Activated T-cell treated with anti-CD3 and anti-CD28 coated beads, Interleukin-2, amount 50 U/mL, for 4 hours (primary cell): ENCODE results near the gene POPDC3. TPM values are rescaled to one million over a fixed set of nuclear protein-coding genes. Genes with fewer than 3 reads are reported as not detected.

Source experiments
- ATAC-seq, 2 donors: fragments of 200-7000 bp; cut with Tn5 transposase; one replicate each; pipeline ENCODE4 v1.10.0; 2021
- DNase-seq: peaks from one replicate; pipeline ENCODE4 v3.0.0-alpha.2; 2020
- H3K27me3 Mint-ChIP-seq: one replicate; pipeline ENCODE4 v1.8.0; 2021; ENCODE audit warnings: low read depth, mixed read lengths
- H3K36me3 Mint-ChIP-seq: one replicate; pipeline ENCODE4 v1.8.0; 2022; ENCODE audit warnings: mixed read lengths; ENCODE audit not compliant: insufficient read depth
- H3K4me1 Mint-ChIP-seq: one replicate; pipeline ENCODE4 v1.8.0; 2021; ENCODE audit warnings: low read depth, mixed read lengths
- H3K4me3 Mint-ChIP-seq: one replicate; pipeline ENCODE4 v1.8.0; 2021; ENCODE audit warnings: mild to moderate bottlenecking, moderate library complexity, mixed read lengths
- H3K9me3 Mint-ChIP-seq: one replicate; pipeline ENCODE4 v1.8.0; 2021; ENCODE audit warnings: mixed read lengths
- total RNA-seq, 3 donors: library from RNA; stranded (reverse); gene quantifications; one replicate each; pipeline ENCODE4 v1.2.1, GENCODE V29; 2021

POPDC3 gene
- total RNA-seq, 3 donors from 2014 or later, result not detected

DNA sequence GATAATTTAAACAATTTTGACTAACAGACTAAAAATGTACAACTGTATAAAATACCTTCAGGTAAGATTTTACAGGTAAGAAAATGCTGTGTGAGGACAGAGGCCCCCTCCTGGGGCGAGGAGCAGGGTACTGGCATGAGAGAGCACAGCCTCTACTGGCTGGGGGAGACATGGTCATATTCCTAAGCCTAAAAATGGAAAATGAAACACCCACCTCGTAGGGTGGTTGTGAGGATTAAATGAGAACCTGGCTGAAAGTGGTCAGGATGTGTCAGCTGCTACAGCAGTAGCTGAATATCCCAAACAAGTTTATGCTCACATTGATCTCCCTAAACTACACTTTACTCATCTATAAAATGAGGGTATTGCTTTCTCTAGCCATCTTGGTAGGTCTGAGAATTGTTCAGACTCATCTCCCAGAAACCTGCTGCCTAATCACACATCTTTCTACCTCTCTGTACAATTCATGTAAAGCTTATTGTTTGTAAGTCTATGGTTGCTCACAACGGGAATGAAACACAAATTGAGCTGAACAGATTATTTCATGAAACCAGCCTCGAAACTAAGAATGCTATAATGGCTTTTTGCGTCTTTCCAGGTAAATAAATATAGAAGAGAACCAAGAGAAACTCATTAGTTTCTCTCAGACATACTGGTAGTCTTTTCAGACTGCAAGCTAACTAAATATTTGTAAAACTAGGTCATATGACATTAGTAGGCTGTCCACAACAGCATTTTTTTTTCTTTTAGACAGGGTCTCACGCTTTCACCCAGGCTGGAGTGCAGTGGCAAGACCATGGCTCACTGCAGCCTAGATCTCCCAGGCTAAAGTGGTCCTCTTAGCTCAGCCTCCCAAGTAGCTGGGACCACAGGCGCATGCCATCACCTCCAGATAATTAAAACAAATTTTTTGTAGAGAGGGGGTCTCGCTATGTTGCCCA, 69.6 kb downstream of the POPDC3 start:
- Mint-ChIP-seq H3K27me3 (peaks cover 4% of the 10 kb centered on the region), H3K4me1 (no peaks in the 10 kb centered on the region), H3K36me3 (no peaks in the 10 kb centered on the region), H3K4me3 (no peak overlapping the region), H3K9me3 (no peaks in the 10 kb centered on the region)
- DNase-seq (no peak), ATAC-seq (no peak)

DNA sequence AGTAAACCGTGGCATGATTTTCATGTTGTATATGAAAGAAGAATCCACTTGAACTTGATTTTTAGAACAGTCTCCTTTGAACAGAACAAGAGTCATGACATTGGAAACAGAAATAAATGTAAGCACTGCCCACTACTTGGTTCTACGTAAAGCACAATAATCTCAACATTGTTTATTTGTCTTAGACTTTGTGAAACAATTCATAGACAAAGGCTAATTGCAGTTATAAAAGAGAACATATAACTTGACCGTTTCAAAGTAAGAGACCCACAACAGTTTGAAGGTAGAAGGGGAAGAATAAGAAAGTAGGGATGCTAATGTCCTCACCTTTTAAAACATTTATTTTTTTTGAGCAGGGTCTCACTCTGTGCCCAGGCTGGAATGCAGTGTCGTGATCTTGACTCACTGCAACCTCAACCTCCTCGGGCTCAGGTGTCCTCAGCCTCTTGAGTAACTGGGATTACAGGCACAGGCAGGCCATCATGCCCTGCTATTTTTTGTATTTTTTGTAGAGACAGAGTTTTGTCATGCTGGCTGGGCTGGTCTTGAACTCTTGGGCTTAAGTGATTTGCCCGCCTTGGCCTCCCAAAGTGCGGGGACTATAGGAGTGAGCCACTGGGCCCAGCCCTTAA, 71.1 kb downstream of the POPDC3 start:
- DNase-seq (no peak), ATAC-seq (no peak)
- Mint-ChIP-seq H3K27me3 (peaks cover 8% of the 10 kb centered on the region), H3K4me3 (no peak overlapping the region), H3K4me1 (no peaks in the 10 kb centered on the region), H3K36me3 (no peaks in the 10 kb centered on the region), H3K9me3 (no peaks in the 10 kb centered on the region)

Other genes starting within 250 kb of the POPDC3 start
- under 1 TPM; 0.08 to 0.19 (median 0.15) TPM for gene LIN28B, start 222.9 kb downstream of the POPDC3 start, total RNA-seq
- 10 to 100 TPM; 46.7 to 48.9 (median 47.5) TPM for gene PREP, start 223.1 kb upstream of the POPDC3 start, total RNA-seq